CD14-positive monocyte (primary cell): ENCODE measurements around the gene CSNK2A3. TPM values are rescaled to one million over a fixed set of nuclear protein-coding genes. Genes with fewer than 3 reads are reported as not detected.

Experiments used
- DNase-seq, 3 donors: peaks; one replicate each; pipeline ENCODE4 v3.0.0-alpha.2; 2011 to 2022
- H2AFZ ChIP-seq: 2 replicates; pipeline ENCODE4 v1.6.0; 2012; ENCODE audit warnings: mild to moderate bottlenecking, low read depth, low read length, inconsistent platforms; ENCODE audit not compliant: insufficient read depth, poor library complexity, severe bottlenecking
- H3K27ac ChIP-seq, 2 donors: 1 replicate in 1 of 2; 2 replicates in 1 of 2; pipeline ENCODE4 v1.5.1; 2012 to 2013; ENCODE audit warnings: low read length in 2 of 2, control low read depth in 1 of 2, inconsistent platforms in 1 of 2, low read depth in 1 of 2, mild to moderate bottlenecking in 1 of 2
- H3K27me3 ChIP-seq, 2 donors: one replicate each; pipeline versions ENCODE4 v1.6.0 to v1.6.1; 2011 to 2013; ENCODE audit warnings: low read length in 2 of 2; ENCODE audit not compliant: control insufficient read depth in 2 of 2, insufficient read depth in 2 of 2
- H3K36me3 ChIP-seq, 2 donors: replicated peaks in 1 of 2; 1 replicate in 1 of 2; 2 replicates in 1 of 2; pipeline versions ENCODE4 v1.5.1 to v1.6.1; 2012 to 2013; ENCODE audit warnings: low read length in 2 of 2, control low read depth in 1 of 2, inconsistent platforms in 1 of 2, mild to moderate bottlenecking in 1 of 2; ENCODE audit not compliant: insufficient read depth in 2 of 2, control insufficient read depth in 1 of 2
- H3K4me1 ChIP-seq, 2 donors: 1 replicate in 1 of 2; 2 replicates in 1 of 2; pipeline versions ENCODE4 v1.5.1 to v1.6.1; 2012 to 2013; ENCODE audit warnings: low read length in 2 of 2, control low read depth in 1 of 2, inconsistent platforms in 1 of 2, mild to moderate bottlenecking in 1 of 2, moderate library complexity in 1 of 2; ENCODE audit not compliant: insufficient read depth in 2 of 2, control insufficient read depth in 1 of 2
- H3K4me2 ChIP-seq: replicated peaks from 2 replicates; pipeline ENCODE3; 2012; ENCODE audit warnings: low read length, moderate library complexity, mild to moderate bottlenecking; ENCODE audit not compliant: poor library complexity, severe bottlenecking; ENCODE audit errors: extremely low read depth
- H3K4me3 ChIP-seq, 3 experiments: fragments of 200-600 bp in 1 of 3; sonication (generic) in 1 of 3; replicated peaks in 1 of 3; 1 replicate in 2 of 3; 2 replicates in 1 of 3; pipeline ENCODE4 v1.5.1; 2011 to 2013; ENCODE audit warnings: low read length in 3 of 3, mild to moderate bottlenecking in 3 of 3, control low read depth in 2 of 3, low read depth in 2 of 3, inconsistent platforms in 1 of 3, moderate library complexity in 1 of 3
- H3K79me2 ChIP-seq: 2 replicates; pipeline ENCODE4 v1.6.0; 2012; ENCODE audit warnings: mild to moderate bottlenecking, control low read depth, inconsistent platforms, low read length, moderate library complexity; ENCODE audit not compliant: insufficient read depth
- H3K9ac ChIP-seq: 2 replicates; pipeline ENCODE4 v1.6.0; 2017; ENCODE audit warnings: low read length, mild to moderate bottlenecking; ENCODE audit not compliant: insufficient read depth, poor library complexity, severe bottlenecking
- H3K9me3 ChIP-seq, 2 donors: replicated peaks in 1 of 2; 1 replicate in 1 of 2; 2 replicates in 1 of 2; pipeline versions ENCODE4 v1.5.1 to v1.6.1; 2012 to 2013; ENCODE audit warnings: low read length in 2 of 2, control low read depth in 1 of 2; ENCODE audit not compliant: control insufficient read depth in 1 of 2, insufficient read depth in 1 of 2
- H4K20me1 ChIP-seq: 2 replicates; pipeline ENCODE4 v1.6.0; 2012; ENCODE audit warnings: mild to moderate bottlenecking, low read length, control low read depth, moderate library complexity; ENCODE audit not compliant: insufficient read depth
- H3K27ac Mint-ChIP-seq, 7 donors: one replicate each; pipeline ENCODE4 v1.8.0; 2020; ENCODE audit warnings: mild to moderate bottlenecking in 7 of 7, mixed read lengths in 7 of 7, moderate library complexity in 6 of 7, inconsistent platforms in 2 of 7
- H3K27me3 Mint-ChIP-seq, 3 donors: one replicate each; pipeline ENCODE4 v1.8.0; 2021 to 2022; ENCODE audit warnings: low read depth in 3 of 3, mild to moderate bottlenecking in 3 of 3, mixed read lengths in 3 of 3, moderate library complexity in 3 of 3, inconsistent platforms in 1 of 3
- H3K36me3 Mint-ChIP-seq, 2 donors: one replicate each; pipeline ENCODE4 v1.8.0; 2020; ENCODE audit warnings: mixed read lengths in 2 of 2, inconsistent platforms in 1 of 2, mild to moderate bottlenecking in 1 of 2
- H3K4me1 Mint-ChIP-seq: one replicate; pipeline ENCODE4 v1.8.0; 2020; ENCODE audit warnings: mild to moderate bottlenecking, mixed read lengths
- H3K4me3 Mint-ChIP-seq, 2 donors: one replicate each; pipeline ENCODE4 v1.8.0; 2020; ENCODE audit warnings: mild to moderate bottlenecking in 2 of 2, mixed read lengths in 2 of 2, moderate library complexity in 1 of 2
- H3K9me3 Mint-ChIP-seq, 7 donors: one replicate each; pipeline ENCODE4 v1.8.0; 2020 to 2022; ENCODE audit warnings: mixed read lengths in 7 of 7, mild to moderate bottlenecking in 6 of 7, moderate library complexity in 6 of 7, inconsistent platforms in 2 of 7
- CTCF ChIP-seq: fragments of 200-600 bp; IDR thresholded peaks from one replicate; pipeline ENCODE4 v1.8.0; 2022; ENCODE audit warnings: antibody characterized with exemption, mild to moderate bottlenecking
- WGBS: methylation state at CpG from one replicate; pipeline ENCODE4 v1.1.5; 2013; ENCODE audit warnings: missing lambda C conversion rate; ENCODE audit not compliant: insufficient coverage; 5-methylcytosine and 5-hydroxymethylcytosine counted together
- intact Hi-C, 2 donors: fragments of 100-400 bp; cut with micrococcal nuclease; formaldehyde crosslinking; loops; one replicate each; pipeline versions ENCODE4 v1.15.0 to v1.15.1; 2023
- polyA plus RNA-seq, 3 donors: library from polyadenylated mRNA; depleted of rRNA in 1 of 3; unstranded in 2 of 3; stranded (reverse) in 1 of 3; fragments of 300-500 nt in 2 of 3; fragments of >200 nt in 1 of 3; fragmentation: Illumina TruSeq in 2 of 3; gene quantifications; 1 replicate in 2 of 3; 2 replicates in 1 of 3; pipeline ENCODE4 v1.2.3, GENCODE V29; 2012 to 2021

The CSNK2A3 gene
- polyA plus RNA-seq, 3 donors: 0.28 to 0.86 (median 0.75) TPM

- Histone ChIP-seq H3K27ac (no peak overlapping the region), H3K4me1 (no peaks in the 10 kb centered on the region), H2AFZ (no peak overlapping the region), H3K4me3 (no peak overlapping the region), H3K36me3 (no peaks in the 10 kb centered on the region), H3K79me2 (no peaks in the 10 kb centered on the region), H3K9ac (no peak overlapping the region), H3K4me2 (no peak overlapping the region), H3K27me3 (no peaks in the 10 kb centered on the region), H4K20me1 (no peaks in the 10 kb centered on the region), H3K9me3 (no peaks in the 10 kb centered on the region)
- DNase-seq: no peak
- Mint-ChIP-seq H3K36me3 (no peaks in the 10 kb centered on the region), H3K27me3 (peaks cover 9 to 26% (median 12%) of the 10 kb centered on the region in 3 donors), H3K4me3 (no peak overlapping the region), H3K4me1 (no peaks in the 10 kb centered on the region), H3K9me3 (peaks cover 0 to 2% (median 0%) of the 10 kb centered on the region in 7 donors), H3K27ac (peak overlapping the region in 1 of 7 donors; percentile 4)
- no peak for TF ChIP-seq CTCF
- intact Hi-C loops: no loop called here
- 86% methylated on average over 8 of the region's 8 CpGs for WGBS
Observed at GRCh38 chr11:11378184-11378940, 25.3 kb upstream of the CSNK2A3 start.

- Histone ChIP-seq H3K9me3 (no peaks in the 10 kb centered on the region), H3K4me2 (no peak overlapping the region), H3K36me3 (no peaks in the 10 kb centered on the region), H3K27me3 (no peaks in the 10 kb centered on the region), H3K4me3 (no peak overlapping the region), H3K79me2 (no peaks in the 10 kb centered on the region), H3K27ac (no peak overlapping the region), H2AFZ (no peak overlapping the region), H3K9ac (no peak overlapping the region), H4K20me1 (no peaks in the 10 kb centered on the region), H3K4me1 (peaks cover 13 to 17% of the 10 kb centered on the region in 2 donors)
- H3K4me3 Mint-ChIP-seq: no peak overlapping the region
- 83% methylated on average over 2 of the region's 7 CpGs for WGBS
- peaks cover 9% of the 10 kb centered on the region for H3K4me1 Mint-ChIP-seq
- intact Hi-C loops: no loop called here
- peaks cover 9 to 20% (median 11%) of the 10 kb centered on the region in 3 donors for H3K27me3 Mint-ChIP-seq
- H3K27ac Mint-ChIP-seq: no peak overlapping the region
- no peak for DNase-seq
- no peaks in the 10 kb centered on the region for H3K36me3 Mint-ChIP-seq
- no peak for TF ChIP-seq CTCF
- peaks cover 0 to 3% (median 0%) of the 10 kb centered on the region in 7 donors for H3K9me3 Mint-ChIP-seq
Observed at GRCh38 chr11:11374358-11375148, 21.5 kb upstream of the CSNK2A3 start.
